ENCODE data around the gene COL8A2.

The COL8A2 gene

GRCh38 chr1:36149237-36149972, 24.4 kb upstream of the COL8A2 start, which contains the start of gene TRAPPC3 (continued):
- TF ChIP-seq ZNF280D (tag by site-specific recombination; IDR thresholded peaks at IDR 0.05) (no peak), ZNF701 (tag by site-specific recombination; IDR thresholded peaks at IDR 0.05) (no peak), PRDM2 (tag by site-specific recombination; IDR thresholded peaks at IDR 0.05; ENCODE audit: borderline replicate concordance) (no peak), ZNF529 (tag by site-specific recombination; IDR thresholded peaks at IDR 0.05; ENCODE audit: insufficient replicate concordance) (no peak), ZNF138 (tag by site-specific recombination; IDR thresholded peaks at IDR 0.05; ENCODE audit: borderline replicate concordance) (no peak), SALL2 (tag by site-specific recombination; IDR thresholded peaks at IDR 0.05; ENCODE audit: borderline replicate concordance) (no peak), ZNF133 (tag by site-specific recombination; IDR thresholded peaks at IDR 0.05) (no peak), ZNF518A (tag by site-specific recombination; conservative IDR thresholded peaks at IDR 0.05; ENCODE audit: low read depth) (no peak), ZNF777 (tag by site-specific recombination; IDR thresholded peaks at IDR 0.05; ENCODE audit: borderline replicate concordance) (peak; percentile 16; the same call in 1 of the 2 replicates), KLF8 (tag by site-specific recombination; IDR thresholded peaks at IDR 0.05) (peak; percentile 90), ZNF555 (tag by site-specific recombination; conservative IDR thresholded peaks at IDR 0.05) (no peak), ZNF76 (tag by site-specific recombination; IDR thresholded peaks at IDR 0.05; ENCODE audit: borderline replicate concordance, low read depth) (peak; percentile 99), ZNF311 (tag by site-specific recombination; IDR thresholded peaks at IDR 0.05; ENCODE audit: borderline replicate concordance) (no peak), PATZ1 (tag by site-specific recombination; IDR thresholded peaks at IDR 0.05) (peak; percentile 69), ZNF223 (tag by site-specific recombination; IDR thresholded peaks at IDR 0.05) (no peak), ZEB2 (tag by site-specific recombination; IDR thresholded peaks at IDR 0.05) (peak; percentile 74; the same call in 1 of the 2 replicates), ZBTB49 (tag by site-specific recombination; IDR thresholded peaks at IDR 0.05; ENCODE audit: low read depth) (no peak), ZNF514 (tag by site-specific recombination; IDR thresholded peaks at IDR 0.05) (no peak), ZNF585B (tag by site-specific recombination; IDR thresholded peaks at IDR 0.05) (no peak)
